Tibial nerve (tissue), 4 donors: Measurements from ENCODE around the gene STAT2. TPM values are rescaled to one million over a fixed set of nuclear protein-coding genes. Genes with fewer than 3 reads are reported as not detected.

Experiments used
- DNase-seq, 2 donors: peaks; one replicate each; pipeline ENCODE4 v3.0.0-alpha.2; 2019; ENCODE audit warnings: low spot score in 2 of 2
- H3K27ac ChIP-seq, 4 donors: fragments of 200-600 bp; sonication (generic) in 3 of 4; one replicate each; pipeline ENCODE4 v1.5.1; 2017 to 2019; ENCODE audit warnings: mild to moderate bottlenecking in 1 of 4
- H3K27me3 ChIP-seq, 2 donors: fragments of 200-600 bp; sonication (generic) in 1 of 2; one replicate each; pipeline versions ENCODE4 v1.5.1 to v1.6.0; 2017 to 2019
- H3K36me3 ChIP-seq, 3 donors: fragments of 200-600 bp; sonication (generic); one replicate each; pipeline ENCODE4 v1.5.1; 2018 to 2019
- H3K4me1 ChIP-seq, 4 donors: fragments of 200-600 bp; sonication (generic) in 3 of 4; one replicate each; pipeline ENCODE4 v1.5.1; 2017 to 2019
- H3K4me3 ChIP-seq, 4 donors: fragments of 200-600 bp; sonication (generic) in 3 of 4; one replicate each; pipeline ENCODE4 v1.5.1; 2017 to 2019; ENCODE audit warnings: mild to moderate bottlenecking in 1 of 4, moderate library complexity in 1 of 4
- H3K9me3 ChIP-seq, 4 donors: fragments of 200-600 bp; sonication (generic) in 3 of 4; one replicate each; pipeline ENCODE4 v1.5.1; 2017 to 2019
- CTCF ChIP-seq, 5 experiments: fragments of 200-600 bp in 3 of 5; fragments of 450-650 bp in 2 of 5; sonication (generic) in 3 of 5; IDR thresholded peaks; one replicate each; pipeline ENCODE4 v1.5.1; 2016 to 2019; ENCODE audit warnings: antibody characterized with exemption in 5 of 5, mild to moderate bottlenecking in 3 of 5, moderate library complexity in 2 of 5
- EP300 ChIP-seq, 2 donors: sonication (generic); formaldehyde crosslinking; IDR thresholded peaks; one replicate each; pipeline ENCODE4 v1.6.1; 2017; ENCODE audit warnings: antibody characterized with exemption in 2 of 2, mild to moderate bottlenecking in 1 of 2
- POLR2A ChIP-seq, 2 donors: fragments of 450-650 bp; IDR thresholded peaks; one replicate each; pipeline ENCODE4 v1.6.1; 2017; ENCODE audit warnings: antibody characterized with exemption in 2 of 2, mild to moderate bottlenecking in 2 of 2, moderate library complexity in 2 of 2
- WGBS, 2 donors: methylation state at CpG; one replicate each; pipeline ENCODE4 v1.1.5; 2018; 5-methylcytosine and 5-hydroxymethylcytosine counted together
- small RNA-seq: library from RNA; depleted of rRNA; stranded (forward); fragments of <200 nt; gene quantifications from one replicate; pipeline ENCODE3, GENCODE V24; 2016
- total RNA-seq, 4 donors: library from RNA; depleted of rRNA; stranded (reverse); fragments of >200 nt; gene quantifications; one replicate each; pipeline ENCODE4 v1.1.0, GENCODE V29; 2016

STAT2 gene
- total RNA-seq, 4 donors from 2014 or later, result 163 to 296 (median 239) TPM

GRCh38 chr12:56293795-56294194 lies 66.1 kb downstream of the STAT2 start:
- TF ChIP-seq CTCF (IDR thresholded peaks at IDR 0.05), result no peak
- no peak for TF ChIP-seq POLR2A (IDR thresholded peaks at IDR 0.05)
- TF ChIP-seq EP300 (IDR thresholded peaks at IDR 0.05), result no peak

More at GRCh38 chr12:56293795-56294194, 66.1 kb downstream of the STAT2 start:
- H3K36me3 ChIP-seq, result peaks cover 0 to 35% (median 3%) of the 10 kb centered on the region in 3 donors
- 76 to 79% methylated on average over 5 of the region's 5 CpGs for WGBS, 2 donors
- no peak overlapping the region for H3K27ac ChIP-seq
- H3K4me1 ChIP-seq, result peaks cover 0 to 45% (median 14%) of the 10 kb centered on the region in 4 donors
- no peaks in the 10 kb centered on the region for H3K9me3 ChIP-seq
- H3K27me3 ChIP-seq, result no peaks in the 10 kb centered on the region
- no peak for DNase-seq
- H3K4me3 ChIP-seq, result no peak overlapping the region

Small RNA genes within 50 kb of the gene (small RNA-seq; reads per million reads assigned to genes)
- gene RNU7-40P, result not detected

Other genes with a start within 250 kb of the STAT2 start
- gene RPL41, start 243.5 kb downstream of the STAT2 start, total RNA-seq, result 1,000 to 10,000 TPM; 2,638 to 4,802 (median 2,805) TPM
- 1 to 10 TPM; 2.9 to 5.1 (median 4.8) TPM for gene ZC3H10, start 241.8 kb downstream of the STAT2 start, total RNA-seq
- 100 to 1,000 TPM in 3 of 4 donors, 10 to 100 TPM in 1; 91.2 to 235 (median 210) TPM for gene ESYT1, start 231.8 kb downstream of the STAT2 start, total RNA-seq
- 10 to 100 TPM; 43.5 to 80.4 (median 59.1) TPM for gene MYL6B, start 207.5 kb downstream of the STAT2 start, total RNA-seq
- gene MYL6, start 201.7 kb downstream of the STAT2 start, total RNA-seq, result 1,000 to 10,000 TPM; 1,194 to 1,879 (median 1,515) TPM
- gene SMARCC2, start 170.6 kb downstream of the STAT2 start, total RNA-seq, result 100 to 1,000 TPM; 104 to 139 (median 117) TPM
- 10 to 100 TPM; 50.0 to 81.6 (median 62.0) TPM for gene RNF41, start 138.2 kb downstream of the STAT2 start, total RNA-seq
- gene NABP2, start 135.8 kb downstream of the STAT2 start, total RNA-seq, result 10 to 100 TPM; 15.1 to 41.7 (median 24.6) TPM
- 1 to 10 TPM in 1 of 4 donors, not detected in 3; 1.5 TPM for gene SLC39A5, start 130.1 kb downstream of the STAT2 start, total RNA-seq
- 10 to 100 TPM; 14.6 to 42.4 (median 23.9) TPM for gene ANKRD52, start 101.7 kb downstream of the STAT2 start, total RNA-seq
- gene COQ10A, start 93.2 kb downstream of the STAT2 start, total RNA-seq, result 10 to 100 TPM; 14.0 to 26.1 (median 22.8) TPM
- 100 to 1,000 TPM in 1 of 4 donors, 10 to 100 TPM in 3; 63.7 to 112 (median 84.2) TPM for gene CS, start 59.8 kb downstream of the STAT2 start, total RNA-seq
- 100 to 1,000 TPM in 2 of 4 donors, 10 to 100 TPM in 2; 94.9 to 141 (median 109) TPM for gene CNPY2, start 44.1 kb downstream of the STAT2 start, total RNA-seq
- gene PAN2, start 26.1 kb downstream of the STAT2 start, total RNA-seq, result 10 to 100 TPM; 50.1 to 69.8 (median 63.5) TPM
- not detected for gene IL23A, start 21.2 kb downstream of the STAT2 start, total RNA-seq
- not detected for gene APOF, start 2.8 kb upstream of the STAT2 start, total RNA-seq
- gene TIMELESS, start 89.3 kb upstream of the STAT2 start, total RNA-seq, result 1 to 10 TPM; 3.6 to 5.1 (median 4.2) TPM
- gene MIP, start 94.5 kb upstream of the STAT2 start, total RNA-seq, result not detected
- 1 to 10 TPM; 2.4 to 3.1 (median 2.8) TPM for gene SPRYD4, start 108.5 kb upstream of the STAT2 start, total RNA-seq
- gene GLS2, start 128.1 kb upstream of the STAT2 start, total RNA-seq, result 1 to 10 TPM in 3 of 4 donors, not detected in 1; 2.1 to 3.1 (median 2.1) TPM
- gene RBMS2, start 161.7 kb upstream of the STAT2 start, total RNA-seq, result 10 to 100 TPM; 22.8 to 39.0 (median 31.8) TPM